Fibroblast of villous mesenchyme (primary cell): ENCODE measurements around the gene TSPAN11. TPM values are rescaled to one million over a fixed set of nuclear protein-coding genes. Genes with fewer than 3 reads are reported as not detected.

Source experiments
- DNase-seq: peaks from one replicate; pipeline ENCODE4 v3.0.0-alpha.2; 2010; ENCODE audit warnings: low read depth
- H3K4me3 ChIP-seq: 2 replicates; pipeline ENCODE4 v1.5.1; 2011; ENCODE audit warnings: low read depth, mild to moderate bottlenecking, low read length
- total RNA-seq: library from RNA; depleted of rRNA; stranded (reverse); fragments of >200 nt; gene quantifications from 2 replicates; pipeline ENCODE4 v1.2.3, GENCODE V29; 2012
- TF ChIP-seq, protein P1 (sequence below): IDR thresholded peaks from 2 replicates; pipeline ENCODE4 v1.5.1; 2012; ENCODE audit warnings: low read depth, mild to moderate bottlenecking, low read length; ENCODE audit not compliant: insufficient read depth

Gene TSPAN11
- total RNA-seq, 1 donor, result 0.43 TPM

DNA sequence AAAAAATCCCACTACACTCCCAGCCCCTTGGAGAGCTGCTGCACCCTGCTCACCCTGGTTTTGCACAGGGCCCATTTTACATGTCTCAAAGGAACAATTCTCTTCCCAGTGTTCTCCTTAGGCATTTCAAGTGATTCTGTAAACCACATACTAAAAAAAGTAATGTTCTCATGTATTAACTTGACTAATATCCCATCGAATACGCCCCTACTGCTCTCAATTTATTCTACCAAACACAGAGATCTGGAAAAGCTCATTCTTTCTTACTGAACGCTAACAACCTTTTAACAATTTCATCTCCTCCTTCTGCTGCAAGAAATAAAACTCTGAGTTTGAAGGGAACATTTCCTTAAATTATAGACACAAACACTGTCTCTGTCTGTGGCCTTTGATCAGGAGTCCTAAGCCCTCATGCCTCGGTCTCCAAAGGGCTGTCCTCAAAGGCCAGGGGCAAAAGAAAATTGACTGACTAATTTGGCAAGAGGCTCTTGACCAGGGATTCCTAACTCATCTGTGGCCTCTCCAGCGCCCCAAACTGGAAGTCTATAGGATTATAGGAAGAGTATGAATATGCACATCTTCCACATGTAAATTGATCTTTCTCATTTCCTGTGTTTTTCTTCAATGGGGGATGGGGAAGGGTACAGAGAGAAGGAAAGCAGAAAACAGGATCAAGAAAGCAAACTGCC, 17.1 kb upstream of the TSPAN11 start:
- TF ChIP-seq, protein P1, sequence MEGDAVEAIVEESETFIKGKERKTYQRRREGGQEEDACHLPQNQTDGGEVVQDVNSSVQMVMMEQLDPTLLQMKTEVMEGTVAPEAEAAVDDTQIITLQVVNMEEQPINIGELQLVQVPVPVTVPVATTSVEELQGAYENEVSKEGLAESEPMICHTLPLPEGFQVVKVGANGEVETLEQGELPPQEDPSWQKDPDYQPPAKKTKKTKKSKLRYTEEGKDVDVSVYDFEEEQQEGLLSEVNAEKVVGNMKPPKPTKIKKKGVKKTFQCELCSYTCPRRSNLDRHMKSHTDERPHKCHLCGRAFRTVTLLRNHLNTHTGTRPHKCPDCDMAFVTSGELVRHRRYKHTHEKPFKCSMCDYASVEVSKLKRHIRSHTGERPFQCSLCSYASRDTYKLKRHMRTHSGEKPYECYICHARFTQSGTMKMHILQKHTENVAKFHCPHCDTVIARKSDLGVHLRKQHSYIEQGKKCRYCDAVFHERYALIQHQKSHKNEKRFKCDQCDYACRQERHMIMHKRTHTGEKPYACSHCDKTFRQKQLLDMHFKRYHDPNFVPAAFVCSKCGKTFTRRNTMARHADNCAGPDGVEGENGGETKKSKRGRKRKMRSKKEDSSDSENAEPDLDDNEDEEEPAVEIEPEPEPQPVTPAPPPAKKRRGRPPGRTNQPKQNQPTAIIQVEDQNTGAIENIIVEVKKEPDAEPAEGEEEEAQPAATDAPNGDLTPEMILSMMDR, result no peak
- no peak for DNase-seq
- H3K4me3 ChIP-seq, result no peak overlapping the region

DNA sequence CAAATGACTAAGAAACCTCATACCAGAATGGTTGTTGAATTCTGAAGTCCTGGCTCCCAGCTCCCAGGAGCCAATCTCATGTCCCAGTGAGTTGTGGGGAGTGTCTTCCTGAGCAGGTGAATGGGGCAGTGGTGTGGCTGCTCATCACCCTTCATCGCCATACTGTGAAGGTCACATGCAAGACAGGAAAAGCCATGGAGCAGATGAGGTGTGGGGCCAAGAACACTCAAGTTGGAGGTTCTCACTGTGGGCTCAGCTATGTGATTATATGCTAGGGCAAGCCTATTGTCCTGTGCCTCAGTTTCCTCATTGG, 16.6 kb upstream of the TSPAN11 start:
- TF ChIP-seq, protein P1, result no peak
- DNase-seq, result no peak
- H3K4me3 ChIP-seq, result no peak overlapping the region

DNA sequence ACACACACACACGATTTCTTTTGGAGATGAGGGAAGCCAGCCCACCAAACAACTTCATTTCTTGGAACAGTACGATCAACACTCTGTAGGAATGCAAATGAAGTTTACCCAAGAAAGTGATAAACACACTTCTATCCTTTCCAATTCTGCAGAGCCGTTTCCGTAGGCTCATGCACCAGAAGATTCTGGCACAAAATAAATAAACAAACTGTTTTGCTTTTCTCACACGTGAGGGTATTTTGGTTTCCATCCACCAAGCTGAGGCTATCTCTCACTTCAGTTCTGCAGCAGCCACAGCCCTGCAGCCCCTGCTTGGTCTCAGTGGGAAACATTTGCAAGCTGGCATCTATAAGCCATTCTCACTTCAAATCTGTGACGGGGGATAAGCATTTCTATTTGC, 15.3 kb upstream of the TSPAN11 start:
- TF ChIP-seq, protein P1, result no peak
- no peak for DNase-seq
- H3K4me3 ChIP-seq, result no peak overlapping the region

DNA sequence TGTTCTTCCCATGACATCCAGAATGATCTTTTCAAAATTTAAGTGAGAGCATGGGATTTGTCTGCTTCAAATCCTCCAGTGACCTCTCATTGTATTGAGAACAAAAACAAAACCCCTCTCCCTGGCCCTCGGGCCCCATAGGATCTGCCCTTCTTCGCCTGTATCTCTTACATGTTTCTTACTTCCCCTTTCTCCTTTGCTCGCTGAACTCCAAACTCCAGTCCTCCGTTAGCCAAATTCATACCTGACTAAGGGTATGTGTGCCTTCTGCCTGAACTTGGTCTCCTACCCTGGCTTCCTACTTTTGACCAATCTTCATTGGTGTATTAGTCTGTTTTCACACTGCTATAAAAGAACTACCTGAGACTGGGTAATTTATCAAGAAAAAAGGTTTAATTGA, 13.2 kb upstream of the TSPAN11 start:
- H3K4me3 ChIP-seq, result no peak overlapping the region
- TF ChIP-seq, protein P1, result no peak
- DNase-seq, result no peak

DNA sequence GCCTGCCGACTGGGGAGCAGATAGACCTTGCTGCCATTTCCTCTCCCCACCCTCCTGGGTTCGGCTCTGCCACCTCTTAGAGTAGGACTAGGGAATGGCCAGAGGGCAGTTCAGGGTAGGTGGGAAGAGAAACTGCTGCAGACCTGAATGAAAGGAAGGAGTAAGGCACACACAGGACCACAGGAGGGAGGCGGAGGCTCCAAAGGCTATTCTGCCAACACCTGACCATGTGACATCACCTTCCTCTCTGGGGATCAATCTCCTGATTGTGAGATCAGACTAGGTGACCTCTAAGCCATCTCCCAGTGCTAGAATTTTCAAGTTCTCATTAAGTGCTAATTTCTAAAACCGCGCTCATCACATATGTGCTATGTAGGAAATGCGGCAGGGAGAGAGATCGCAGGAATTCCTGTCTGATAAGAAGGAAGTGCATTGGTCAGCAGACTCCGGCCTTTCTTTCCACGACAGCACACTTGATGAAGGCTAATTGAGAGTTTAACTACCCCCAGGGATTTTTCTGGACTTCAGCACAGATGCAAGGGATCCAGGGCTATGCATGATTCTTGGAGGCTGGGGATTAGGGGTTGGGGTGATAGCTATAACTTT, 11.5 kb upstream of the TSPAN11 start:
- H3K4me3 ChIP-seq, result no peak overlapping the region
- DNase-seq, result no peak
- TF ChIP-seq, protein P1, result no peak

DNA sequence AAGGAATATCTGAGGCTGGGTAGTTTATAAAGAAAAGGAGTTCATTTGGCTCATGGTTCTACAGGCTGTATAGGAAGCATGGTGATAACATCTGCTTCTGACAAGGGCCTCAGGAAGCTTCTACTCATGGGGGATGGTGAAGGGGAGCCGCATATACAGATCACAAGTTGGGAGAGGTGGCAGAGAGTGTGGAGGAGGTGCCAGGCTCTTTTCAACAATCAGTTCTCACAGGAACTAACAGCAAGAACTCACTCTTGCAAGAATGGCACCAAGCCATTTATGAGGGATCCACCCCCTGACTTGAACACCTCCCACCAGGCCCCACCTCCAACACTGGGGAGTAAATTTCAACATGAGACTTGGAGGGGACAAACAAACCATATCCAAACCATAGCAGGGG, 3.5 kb upstream of the TSPAN11 start:
- DNase-seq, result no peak
- TF ChIP-seq, protein P1, result no peak
- H3K4me3 ChIP-seq, result no peak overlapping the region
